Measurements from ENCODE around the gene RAPGEF5.

DNA sequence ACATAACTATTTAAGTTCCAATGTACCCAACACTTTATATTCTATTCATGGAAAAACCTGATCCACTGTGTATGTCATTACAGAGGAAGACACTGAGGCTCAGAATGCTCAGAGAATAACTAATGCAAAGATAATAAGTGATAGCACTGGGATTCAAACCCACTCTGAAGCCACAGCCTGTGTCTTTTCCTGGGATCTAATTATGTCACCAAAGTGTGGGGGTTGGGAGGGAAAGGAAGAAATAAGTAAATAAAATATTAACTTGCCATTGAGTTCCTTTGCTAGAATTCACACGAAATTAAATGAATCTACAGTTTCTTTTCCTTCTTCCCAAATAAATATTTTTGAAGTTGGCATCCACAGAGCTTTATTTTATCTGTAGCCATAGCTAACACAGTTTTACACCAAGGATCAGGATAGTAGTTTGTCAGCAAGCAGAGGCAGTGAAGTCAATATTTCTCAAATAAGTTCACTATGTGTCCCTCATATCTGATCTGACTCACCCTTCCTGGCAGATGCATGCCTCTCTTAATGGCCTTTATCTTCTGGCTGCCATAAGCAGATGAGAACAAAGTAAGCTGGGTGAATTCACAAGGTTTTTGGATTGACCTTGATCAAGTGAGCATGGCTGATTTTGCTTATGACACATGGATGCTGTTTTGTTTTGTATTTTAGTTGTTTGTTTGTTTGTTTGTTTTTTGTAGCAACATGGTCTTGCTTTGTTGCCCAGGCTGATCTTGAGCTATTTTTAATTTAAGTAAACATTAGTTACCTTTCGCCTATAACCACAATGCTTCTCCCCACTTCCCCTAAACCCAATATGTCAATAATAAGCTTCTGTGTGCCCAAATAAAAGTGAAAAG lies 6.3 kb downstream of the RAPGEF5 start:
- TF ChIP-seq EZH2 (IDR thresholded peaks at IDR 0.05; ENCODE audit: insufficient read depth, poor library complexity, severe bottlenecking) (no peak), EZH2phosphoT487 (IDR thresholded peaks at IDR 0.05; ENCODE audit: insufficient read depth, low read depth) (no peak)
